Upper lobe of right lung (tissue), 1 donor: ENCODE data around the gene HBS1L. TPM values are rescaled to one million over a fixed set of nuclear protein-coding genes. Genes with fewer than 3 reads are reported as not detected.

Experiments
- ATAC-seq: fragments of 200-7000 bp; cut with Tn5 transposase; one replicate; pipeline ENCODE4 v1.9.1; 2020; ENCODE audit warnings: mild to moderate bottlenecking, moderate library complexity
- DNase-seq: peaks from one replicate; pipeline ENCODE4 v3.0.0-alpha.2; 2020
- H3K27ac ChIP-seq: fragments of 200-600 bp; one replicate; pipeline ENCODE4 v1.8.0; 2022
- H3K27me3 ChIP-seq: fragments of 200-600 bp; one replicate; pipeline ENCODE4 v1.8.0; 2022; ENCODE audit warnings: mild to moderate bottlenecking
- H3K36me3 ChIP-seq: fragments of 200-600 bp; one replicate; pipeline ENCODE4 v1.8.0; 2022
- H3K4me1 ChIP-seq: fragments of 200-600 bp; one replicate; pipeline ENCODE4 v1.8.0; 2022
- H3K4me3 ChIP-seq: fragments of 200-600 bp; one replicate; pipeline ENCODE4 v1.8.0; 2022; ENCODE audit warnings: mild to moderate bottlenecking
- H3K9me3 ChIP-seq: fragments of 200-600 bp; one replicate; pipeline ENCODE4 v1.8.0; 2022
- CTCF ChIP-seq: fragments of 200-600 bp; IDR thresholded peaks from one replicate; pipeline ENCODE4 v1.8.0; 2022; ENCODE audit warnings: antibody characterized with exemption
- intact Hi-C: fragments of 100-400 bp; cut with DNase I; formaldehyde crosslinking; loops from one replicate; pipeline ENCODE4 v1.11.0; 2022
- long read RNA-seq: library from polyadenylated mRNA; unstranded; transcript quantifications from one replicate; pipeline ENCODE4 v2.0.0, GENCODE V29; 2021
- total RNA-seq: library from RNA; stranded (reverse); fragmentation: NEBNext Ultra II Directional; extraction: Animal tissue kit (Norgen Biotek cat#: 25700); gene quantifications from one replicate; pipeline ENCODE4 v1.2.1, GENCODE V29; 2021
- donor health status: DM: no; HTN: yes; CAD: no; lungs with severe emphysema.

HBS1L gene
- total RNA-seq: 48.2 TPM
- long read RNA-seq, full-length matches to known transcripts: 75 of 81 reads
- long read RNA-seq, partial matches to known transcripts: 1 of 81 reads
- long read RNA-seq, other reads (novel, unspliced or antisense): 5 of 81 reads

- H3K4me3 ChIP-seq: peak within 1 kb of the TSS; percentile 82
- peaks cover 2% of the 10 kb centered on the region for H3K36me3 ChIP-seq
- no peaks in the 10 kb centered on the region for H3K9me3 ChIP-seq
- no peak for TF ChIP-seq CTCF
- H3K27me3 ChIP-seq: no peaks in the 10 kb centered on the region
- intact Hi-C loops: no loop called here
- peaks cover 17% of the 10 kb centered on the region for H3K4me1 ChIP-seq
- peak within 1 kb of the TSS; percentile 87 for H3K27ac ChIP-seq
- ATAC-seq (peak; percentile 100), DNase-seq (peak; percentile 98)
These were observed at the start of gene HBS1L for GRCh38 chr6:135054569-135055498. Gene HBS1L, minus strand, starts transcription at chr6:135054822. Its CDS starts 131 bp downstream, at chr6:135054691.

- Histone ChIP-seq H3K36me3 (no peaks in the 10 kb centered on the region), H3K27me3 (no peaks in the 10 kb centered on the region), H3K9me3 (no peaks in the 10 kb centered on the region), H3K4me3 (no peak overlapping the region), H3K27ac (no peak overlapping the region), H3K4me1 (no peaks in the 10 kb centered on the region)
- ATAC-seq: no peak
- no peak for DNase-seq
- TF ChIP-seq CTCF: no peak
- intact Hi-C loops: no loop called here
These were observed 49.6 kb upstream of the HBS1L start for GRCh38 chr6:135104199-135104598.

GRCh38 chr6:135102191-135102590 lies 47.6 kb upstream of the HBS1L start:
- intact Hi-C loops: no loop called here

GRCh38 chr6:135097172-135097571 lies 42.5 kb upstream of the HBS1L start:
- H3K9me3 ChIP-seq: no peaks in the 10 kb centered on the region
- H3K4me3 ChIP-seq: no peak overlapping the region
- ATAC-seq (no peak), DNase-seq (no peak)
- no peaks in the 10 kb centered on the region for H3K36me3 ChIP-seq
- H3K4me1 ChIP-seq: no peaks in the 10 kb centered on the region
- TF ChIP-seq CTCF: no peak
- intact Hi-C loops: no loop called here
- H3K27me3 ChIP-seq: no peaks in the 10 kb centered on the region
- no peak overlapping the region for H3K27ac ChIP-seq

More at GRCh38 chr6:135102191-135102590, 47.6 kb upstream of the HBS1L start:
- Histone ChIP-seq H3K4me3 (no peak overlapping the region), H3K36me3 (no peaks in the 10 kb centered on the region), H3K9me3 (no peaks in the 10 kb centered on the region), H3K27ac (no peak overlapping the region), H3K4me1 (no peaks in the 10 kb centered on the region), H3K27me3 (no peaks in the 10 kb centered on the region)
- DNase-seq (no peak), ATAC-seq (no peak)
- no peak for TF ChIP-seq CTCF

GRCh38 chr6:135096403-135097130 lies 41.9 kb upstream of the HBS1L start:
- no peak for TF ChIP-seq CTCF
- DNase-seq (no peak), ATAC-seq (no peak)
- Histone ChIP-seq H3K36me3 (no peaks in the 10 kb centered on the region), H3K4me3 (no peak overlapping the region), H3K4me1 (no peaks in the 10 kb centered on the region), H3K9me3 (no peaks in the 10 kb centered on the region), H3K27me3 (no peaks in the 10 kb centered on the region), H3K27ac (no peak overlapping the region)
- intact Hi-C loops: no loop called here
